Measurements from ENCODE around the gene UBA52. TPM values are rescaled to one million over a fixed set of nuclear protein-coding genes. Genes with fewer than 3 reads are reported as not detected.

UBA52 gene
- total RNA-seq, 1 experiment from 2014 or later, result 1,265 TPM

- H3K4me3 Mint-ChIP-seq, result peak overlapping the region in 1 of 2 experiments; percentile 32; a peak in 1 of 5 replicates
- Histone ChIP-seq H3K14ac (ENCODE audit: insufficient read depth, low read length) (no peak overlapping the region), H3T11ph (ENCODE audit: low read length) (no peak overlapping the region), H3K27ac (ENCODE audit: insufficient read length, low read depth, low read length) (no peak overlapping the region), H3K4me1 (ENCODE audit: insufficient read depth, low read length) (peaks cover 8% of the 10 kb centered on the region; the same call in 1 of the 2 replicates), H2AFZ (ENCODE audit: low read length) (no peak overlapping the region), H4K8ac (replicated peaks; ENCODE audit: insufficient read length, low read depth, low read length) (no peak overlapping the region), H3K9me3 (ENCODE audit: control insufficient read depth, low read depth, low read length) (no peaks in the 10 kb centered on the region), H3K79me1 (ENCODE audit: insufficient read depth, low read depth, low read length, poor library complexity, severe bottlenecking) (peaks cover 7% of the 10 kb centered on the region), H3K18ac (ENCODE audit: insufficient read length, low read depth, low read length) (no peak overlapping the region), H2BK15ac (ENCODE audit: low read depth, low read length) (no peak overlapping the region), H3K23me2 (ENCODE audit: insufficient read length, low read depth, low read length, poor library complexity, severe bottlenecking) (peaks cover 12% of the 10 kb centered on the region), H2BK5ac (ENCODE audit: insufficient read length, low read length) (no peak overlapping the region), H3K27me3 (ENCODE audit: insufficient read depth, low read length) (no peaks in the 10 kb centered on the region), H4K91ac (ENCODE audit: insufficient read length, low read depth, low read length) (no peak overlapping the region), H2BK20ac (ENCODE audit: low read depth, low read length, poor library complexity, severe bottlenecking) (no peak overlapping the region), H2BK12ac (ENCODE audit: insufficient read length, low read depth, low read length) (no peak overlapping the region), H3K9ac (ENCODE audit: extremely low read depth, insufficient read length, low read length) (no peak overlapping the region), H3K4ac (ENCODE audit: low read depth, low read length) (no peak overlapping the region), H3K4me2 (ENCODE audit: insufficient read depth, insufficient read length, low read length) (no peak overlapping the region), H4K5ac (ENCODE audit: insufficient read length, low read depth, low read length) (no peak overlapping the region), H2AK5ac (ENCODE audit: insufficient read length, low read length) (no peak overlapping the region), H2BK120ac (ENCODE audit: low read depth, low read length, poor library complexity, severe bottlenecking) (no peak overlapping the region), H3K23ac (ENCODE audit: insufficient read length, low read depth, low read length) (no peak overlapping the region), H3K79me2 (ENCODE audit: insufficient read depth, low read length) (peaks cover 14% of the 10 kb centered on the region), H3K56ac (ENCODE audit: insufficient read length, low read depth, low read length) (no peak overlapping the region), H4K20me1 (ENCODE audit: control insufficient read depth, insufficient read depth, insufficient read length) (peaks cover 2% of the 10 kb centered on the region)
- WGBS (ENCODE audit: extremely low coverage, insufficient read length, low lambda C conversion rate), result no CpG with 5 or more reads among the region's 18 CpGs
- H3K4me1 Mint-ChIP-seq, result peaks cover 11 to 15% of the 10 kb centered on the region in 2 experiments
- no peak for DNase-seq
- H3K27ac Mint-ChIP-seq, result peak overlapping the region in 1 of 3 experiments; percentile 56; a peak in 1 of 7 replicates
- H3K36me3 Mint-ChIP-seq (ENCODE audit: insufficient read depth in 1 of 3, low read depth in 3 of 3), result peaks cover 32 to 70% (median 44%) of the 10 kb centered on the region in 3 experiments
- TF ChIP-seq, protein P1, sequence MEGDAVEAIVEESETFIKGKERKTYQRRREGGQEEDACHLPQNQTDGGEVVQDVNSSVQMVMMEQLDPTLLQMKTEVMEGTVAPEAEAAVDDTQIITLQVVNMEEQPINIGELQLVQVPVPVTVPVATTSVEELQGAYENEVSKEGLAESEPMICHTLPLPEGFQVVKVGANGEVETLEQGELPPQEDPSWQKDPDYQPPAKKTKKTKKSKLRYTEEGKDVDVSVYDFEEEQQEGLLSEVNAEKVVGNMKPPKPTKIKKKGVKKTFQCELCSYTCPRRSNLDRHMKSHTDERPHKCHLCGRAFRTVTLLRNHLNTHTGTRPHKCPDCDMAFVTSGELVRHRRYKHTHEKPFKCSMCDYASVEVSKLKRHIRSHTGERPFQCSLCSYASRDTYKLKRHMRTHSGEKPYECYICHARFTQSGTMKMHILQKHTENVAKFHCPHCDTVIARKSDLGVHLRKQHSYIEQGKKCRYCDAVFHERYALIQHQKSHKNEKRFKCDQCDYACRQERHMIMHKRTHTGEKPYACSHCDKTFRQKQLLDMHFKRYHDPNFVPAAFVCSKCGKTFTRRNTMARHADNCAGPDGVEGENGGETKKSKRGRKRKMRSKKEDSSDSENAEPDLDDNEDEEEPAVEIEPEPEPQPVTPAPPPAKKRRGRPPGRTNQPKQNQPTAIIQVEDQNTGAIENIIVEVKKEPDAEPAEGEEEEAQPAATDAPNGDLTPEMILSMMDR (conservative IDR thresholded peaks at IDR 0.05), result no peak
- H3K9me3 Mint-ChIP-seq, result no peaks in the 10 kb centered on the region
- no peaks in the 10 kb centered on the region; the same call in 1 of the 2 replicates for H3K27me3 Mint-ChIP-seq (ENCODE audit: low read depth)
These were observed 3.1 kb downstream of the UBA52 start for GRCh38 chr19:18574691-18575291.

All from H9 (cell line).